CD4-positive, CD25-positive, alpha-beta regulatory T cell (primary cell): ENCODE data around the gene PRKCE. TPM values are rescaled to one million over a fixed set of nuclear protein-coding genes. Genes with fewer than 3 reads are reported as not detected.

ENCODE experiments used
- ATAC-seq, 2 donors: fragments of 150-1000 bp; cut with Tn5 transposase; one replicate each; pipeline ENCODE4 v1.10.0; 2021; ENCODE audit warnings: low read depth in 2 of 2, moderate number of reproducible peaks in 2 of 2, moderate library complexity in 1 of 2
- DNase-seq, 3 donors: peaks; one replicate each; pipeline versions ENCODE4 v3.0.0 to v3.0.0-alpha.2; 2012 to 2022; ENCODE audit warnings: mixed read lengths in 1 of 3
- H3K27ac ChIP-seq: one replicate; pipeline ENCODE4 v1.7.0; 2013; ENCODE audit warnings: mild to moderate bottlenecking, low read length; ENCODE audit not compliant: insufficient read depth, poor library complexity, severe bottlenecking
- H3K27me3 ChIP-seq: one replicate; pipeline ENCODE4 v1.7.0; 2013; ENCODE audit warnings: low read length; ENCODE audit not compliant: control insufficient read depth, insufficient read depth
- H3K36me3 ChIP-seq: one replicate; pipeline ENCODE4 v1.7.0; 2013; ENCODE audit warnings: mild to moderate bottlenecking, low read length, moderate library complexity; ENCODE audit not compliant: control insufficient read depth, insufficient read depth
- H3K4me1 ChIP-seq: 2 replicates; pipeline ENCODE4 v1.7.0; 2013; ENCODE audit warnings: mild to moderate bottlenecking, low read length; ENCODE audit not compliant: insufficient read depth, control insufficient read depth, poor library complexity, severe bottlenecking
- H3K4me3 ChIP-seq: one replicate; pipeline ENCODE4 v1.7.0; 2013; ENCODE audit warnings: low read depth, mild to moderate bottlenecking, low read length, moderate library complexity
- H3K9me3 ChIP-seq, 2 experiments: 1 replicate in 1 of 2; 2 replicates in 1 of 2; pipeline ENCODE4 v1.7.0; 2013; ENCODE audit warnings: low read length in 2 of 2, mild to moderate bottlenecking in 1 of 2, moderate library complexity in 1 of 2; ENCODE audit not compliant: control insufficient read depth in 2 of 2
- H3K27ac Mint-ChIP-seq, 3 donors: one replicate each; pipeline ENCODE4 v1.8.0; 2020 to 2022; ENCODE audit warnings: mild to moderate bottlenecking in 3 of 3, mixed read lengths in 3 of 3, moderate library complexity in 2 of 3
- H3K27me3 Mint-ChIP-seq: one replicate; pipeline ENCODE4 v1.8.0; 2022; ENCODE audit warnings: mild to moderate bottlenecking, mixed read lengths
- H3K36me3 Mint-ChIP-seq: one replicate; pipeline ENCODE4 v1.8.0; 2020; ENCODE audit warnings: mixed read lengths
- H3K4me1 Mint-ChIP-seq, 4 donors: one replicate each; pipeline ENCODE4 v1.8.0; 2020 to 2022; ENCODE audit warnings: mixed read lengths in 4 of 4, mild to moderate bottlenecking in 1 of 4
- H3K4me3 Mint-ChIP-seq, 4 donors: one replicate each; pipeline ENCODE4 v1.8.0; 2020 to 2022; ENCODE audit warnings: mild to moderate bottlenecking in 4 of 4, mixed read lengths in 4 of 4, moderate library complexity in 3 of 4
- H3K9me3 Mint-ChIP-seq, 7 donors: one replicate each; pipeline ENCODE4 v1.8.0; 2020 to 2022; ENCODE audit warnings: mixed read lengths in 7 of 7, mild to moderate bottlenecking in 3 of 7, moderate library complexity in 2 of 7
- polyA plus RNA-seq, 4 donors: library from polyadenylated mRNA; unstranded; fragments of 300-500 nt; fragmentation: Illumina TruSeq; gene quantifications; one replicate each; pipeline ENCODE4 v1.2.3, GENCODE V29; 2021
- total RNA-seq: library from RNA; stranded (reverse); gene quantifications from one replicate; pipeline ENCODE4 v1.2.3, GENCODE V29; 2022

PRKCE gene
- total and polyA plus RNA-seq, 5 donors from 2014 or later = 0.78 to 16.5 (median 1.3) TPM

DNA sequence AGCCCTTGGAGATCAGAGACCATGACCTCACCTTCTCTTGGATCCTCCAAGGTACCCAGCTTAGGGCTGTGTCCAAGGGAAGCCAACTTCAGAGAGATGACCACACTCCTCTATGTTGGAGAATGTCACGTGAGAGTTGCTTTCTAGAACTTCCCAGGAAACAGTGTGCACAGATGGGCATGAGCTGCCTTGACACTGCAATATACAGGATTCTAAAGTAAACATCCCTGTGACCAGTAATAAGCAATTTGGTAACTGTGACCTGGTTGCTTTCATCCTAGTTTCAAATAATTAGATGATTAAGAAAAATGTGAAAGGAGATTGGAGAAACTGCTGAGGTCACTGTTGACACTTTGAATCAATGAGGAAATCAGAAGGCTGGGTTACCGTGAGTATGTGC lies 464.7 kb downstream of the PRKCE start:
- H3K27ac ChIP-seq = no peak overlapping the region
- H3K9me3 Mint-ChIP-seq = peaks cover 0 to 2% (median 0%) of the 10 kb centered on the region in 7 donors
- ATAC-seq = no peak

DNA sequence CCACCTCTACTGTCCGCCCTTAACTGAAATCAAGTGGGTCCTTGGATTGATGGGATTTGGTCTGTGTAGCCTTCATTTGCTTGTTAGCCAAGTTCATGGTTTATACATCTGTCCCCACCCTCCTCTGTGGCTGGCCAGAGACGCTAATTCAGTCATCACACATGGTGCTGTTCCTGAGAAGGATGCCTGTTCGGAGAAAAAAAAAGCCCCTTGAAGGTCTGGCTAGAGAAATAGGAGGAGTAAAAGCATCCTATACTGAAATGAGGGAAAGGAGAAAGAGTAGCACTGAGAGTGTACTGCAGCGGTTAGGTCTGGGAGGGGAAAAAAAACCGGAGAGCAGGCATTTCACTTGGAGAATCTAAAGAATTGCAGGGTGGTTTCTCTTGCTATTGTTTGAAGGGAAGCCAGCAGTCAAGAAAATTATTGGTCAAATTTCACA lies 465.1 kb downstream of the PRKCE start:
- Mint-ChIP-seq H3K27ac (no peak overlapping the region), H3K36me3 (peaks cover 10% of the 10 kb centered on the region), H3K4me1 (peaks cover 0 to 5% (median 0%) of the 10 kb centered on the region in 4 donors), H3K9me3 (peaks cover 0 to 2% (median 0%) of the 10 kb centered on the region in 7 donors), H3K27me3 (no peaks in the 10 kb centered on the region), H3K4me3 (no peak overlapping the region)
- Histone ChIP-seq H3K36me3 (no peaks in the 10 kb centered on the region), H3K27ac (no peak overlapping the region), H3K27me3 (no peaks in the 10 kb centered on the region), H3K9me3 (no peaks in the 10 kb centered on the region), H3K4me3 (no peak overlapping the region), H3K4me1 (no peaks in the 10 kb centered on the region)
- DNase-seq = no peak
- no peak for ATAC-seq

More for the DNA sequence above, 464.7 kb downstream of the PRKCE start:
- Mint-ChIP-seq H3K36me3 (peaks cover 10% of the 10 kb centered on the region), H3K27me3 (no peaks in the 10 kb centered on the region), H3K4me3 (no peak overlapping the region), H3K4me1 (peaks cover 0 to 5% (median 0%) of the 10 kb centered on the region in 4 donors), H3K27ac (no peak overlapping the region)
- Histone ChIP-seq H3K9me3 (no peaks in the 10 kb centered on the region), H3K36me3 (no peaks in the 10 kb centered on the region), H3K4me1 (no peaks in the 10 kb centered on the region), H3K27me3 (no peaks in the 10 kb centered on the region), H3K4me3 (no peak overlapping the region)
- DNase-seq = no peak

DNA sequence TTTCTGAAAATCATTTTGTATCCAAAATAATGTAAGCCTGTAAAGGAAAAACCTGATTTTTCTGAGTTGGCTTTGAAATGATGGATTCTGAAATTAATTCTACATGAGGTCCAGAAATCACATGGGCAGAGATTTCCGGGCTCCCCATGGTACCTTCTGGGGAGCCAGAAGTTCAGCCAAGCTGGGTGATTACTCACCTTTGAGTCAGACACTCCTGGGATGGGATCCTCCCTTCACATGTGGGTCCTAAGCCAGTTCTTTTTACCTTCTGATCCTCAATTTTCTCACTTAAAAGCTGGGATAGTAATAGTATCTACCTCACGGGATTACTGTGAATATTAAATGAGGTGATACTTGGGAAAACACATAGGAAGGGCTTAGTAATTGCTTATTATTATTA lies 465.9 kb downstream of the PRKCE start:
- H3K27me3 ChIP-seq = no peaks in the 10 kb centered on the region
- H3K27ac Mint-ChIP-seq = no peak overlapping the region
- no peak overlapping the region for H3K27ac ChIP-seq
- peaks cover 0 to 2% (median 0%) of the 10 kb centered on the region in 7 donors for H3K9me3 Mint-ChIP-seq
- DNase-seq (no peak), ATAC-seq (no peak)
- H3K4me3 Mint-ChIP-seq = no peak overlapping the region
- H3K36me3 Mint-ChIP-seq = peaks cover 10% of the 10 kb centered on the region
- peaks cover 0 to 5% (median 0%) of the 10 kb centered on the region in 4 donors for H3K4me1 Mint-ChIP-seq
- no peaks in the 10 kb centered on the region for H3K9me3 ChIP-seq
- H3K4me3 ChIP-seq = no peak overlapping the region
- H3K4me1 ChIP-seq = no peaks in the 10 kb centered on the region
- H3K36me3 ChIP-seq = no peaks in the 10 kb centered on the region
- H3K27me3 Mint-ChIP-seq = no peaks in the 10 kb centered on the region

DNA sequence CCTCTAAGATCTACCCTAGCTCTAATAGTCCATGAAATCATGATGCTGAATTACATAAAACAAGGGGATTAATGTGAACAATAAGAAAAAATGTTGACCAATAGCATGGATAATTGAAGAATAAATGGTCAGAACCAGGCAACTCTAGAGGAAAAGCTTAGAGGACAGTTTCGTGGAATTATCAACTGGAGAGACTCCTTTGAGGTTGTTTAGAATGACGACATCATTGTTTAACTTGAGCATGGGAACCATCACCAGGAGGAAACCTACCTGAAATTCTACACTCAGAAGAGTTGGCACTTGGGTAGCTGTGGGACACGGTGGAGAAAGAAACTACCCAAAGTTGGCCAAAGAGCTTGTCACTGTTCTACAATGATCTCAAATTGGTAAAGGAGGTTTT lies 466.5 kb downstream of the PRKCE start:
- Histone ChIP-seq H3K4me1 (no peaks in the 10 kb centered on the region), H3K27ac (no peak overlapping the region), H3K27me3 (no peaks in the 10 kb centered on the region), H3K4me3 (no peak overlapping the region), H3K9me3 (no peaks in the 10 kb centered on the region), H3K36me3 (no peaks in the 10 kb centered on the region)
- Mint-ChIP-seq H3K4me3 (no peak overlapping the region), H3K4me1 (peaks cover 0 to 5% (median 0%) of the 10 kb centered on the region in 4 donors), H3K27ac (no peak overlapping the region), H3K9me3 (peaks cover 0 to 2% (median 0%) of the 10 kb centered on the region in 7 donors), H3K36me3 (peaks cover 10% of the 10 kb centered on the region), H3K27me3 (no peaks in the 10 kb centered on the region)
- ATAC-seq (no peak), DNase-seq (no peak)

DNA sequence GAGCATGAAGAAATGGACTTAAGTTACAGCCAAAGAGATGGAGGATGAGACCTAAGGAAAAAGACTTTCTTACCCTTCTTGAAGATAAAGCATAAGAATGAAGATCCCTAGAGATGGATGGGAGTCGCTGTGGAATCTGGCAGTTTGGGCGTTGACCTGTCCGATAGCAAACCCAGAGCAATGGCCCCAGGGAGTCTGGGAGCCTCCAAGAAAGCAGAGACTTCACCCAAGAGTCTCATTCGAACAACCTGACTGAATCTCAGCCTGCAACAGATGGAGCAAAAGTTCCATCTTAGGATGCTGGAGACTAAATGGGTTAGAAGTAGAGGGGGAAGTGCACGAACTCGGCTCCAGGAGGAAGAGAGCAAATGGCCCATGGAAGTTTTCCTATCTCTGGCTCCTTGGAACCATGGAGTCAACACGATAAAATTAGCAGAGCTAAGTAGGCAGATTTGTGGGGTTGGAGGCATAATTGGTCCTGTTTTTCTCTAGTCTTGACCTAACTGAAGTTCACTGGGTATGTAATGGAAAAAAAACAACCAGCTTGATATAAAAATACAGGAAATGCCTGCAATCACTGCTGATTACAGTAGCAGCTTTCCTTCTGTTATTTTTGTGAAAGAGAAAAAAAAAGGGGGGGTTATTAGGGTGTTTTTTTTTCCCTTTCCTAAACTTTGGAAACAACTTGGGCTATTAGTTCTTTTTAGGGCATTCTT lies 467.3 kb downstream of the PRKCE start:
- peaks cover 0 to 5% (median 0%) of the 10 kb centered on the region in 4 donors for H3K4me1 Mint-ChIP-seq
- no peak overlapping the region for H3K27ac Mint-ChIP-seq
- ATAC-seq = no peak
- H3K27me3 Mint-ChIP-seq = no peaks in the 10 kb centered on the region
- no peak overlapping the region for H3K4me3 ChIP-seq
- peaks cover 10% of the 10 kb centered on the region for H3K36me3 Mint-ChIP-seq
- no peaks in the 10 kb centered on the region for H3K27me3 ChIP-seq
- H3K4me3 Mint-ChIP-seq = no peak overlapping the region
- DNase-seq = no peak
- no peak overlapping the region for H3K27ac ChIP-seq
- H3K36me3 ChIP-seq = no peaks in the 10 kb centered on the region
- H3K9me3 Mint-ChIP-seq = peaks cover 0 to 3% (median 0%) of the 10 kb centered on the region in 7 donors
- H3K9me3 ChIP-seq = no peaks in the 10 kb centered on the region
- H3K4me1 ChIP-seq = no peaks in the 10 kb centered on the region

DNA sequence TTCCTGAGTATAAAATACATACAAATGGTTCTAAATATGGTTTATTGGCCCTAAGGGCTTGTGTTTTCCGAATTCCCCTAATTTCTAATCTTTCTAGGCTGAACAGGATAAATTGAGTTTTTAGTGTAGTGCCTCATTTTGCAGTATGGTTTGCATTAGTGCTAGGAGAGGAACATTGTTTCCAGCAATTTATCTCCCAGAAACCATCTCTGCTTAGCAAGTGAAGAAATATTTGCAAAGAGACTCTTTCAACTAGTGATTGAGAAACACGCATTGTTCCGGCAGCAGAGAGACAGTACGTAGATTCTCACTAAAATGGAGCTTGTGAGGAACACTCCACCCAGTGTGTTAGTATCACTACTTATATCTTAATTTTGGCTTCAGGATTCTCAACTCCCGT lies 468.0 kb downstream of the PRKCE start:
- no peaks in the 10 kb centered on the region for H3K4me1 ChIP-seq
- Mint-ChIP-seq H3K27me3 (no peaks in the 10 kb centered on the region), H3K9me3 (peaks cover 0 to 3% (median 0%) of the 10 kb centered on the region in 7 donors), H3K4me3 (no peak overlapping the region), H3K4me1 (peaks cover 0 to 5% (median 0%) of the 10 kb centered on the region in 4 donors), H3K36me3 (peaks cover 10% of the 10 kb centered on the region), H3K27ac (no peak overlapping the region)
- no peaks in the 10 kb centered on the region for H3K36me3 ChIP-seq
- H3K27me3 ChIP-seq = no peaks in the 10 kb centered on the region
- no peak overlapping the region for H3K27ac ChIP-seq
- no peaks in the 10 kb centered on the region for H3K9me3 ChIP-seq
- no peak overlapping the region for H3K4me3 ChIP-seq
- DNase-seq (no peak), ATAC-seq (no peak)

DNA sequence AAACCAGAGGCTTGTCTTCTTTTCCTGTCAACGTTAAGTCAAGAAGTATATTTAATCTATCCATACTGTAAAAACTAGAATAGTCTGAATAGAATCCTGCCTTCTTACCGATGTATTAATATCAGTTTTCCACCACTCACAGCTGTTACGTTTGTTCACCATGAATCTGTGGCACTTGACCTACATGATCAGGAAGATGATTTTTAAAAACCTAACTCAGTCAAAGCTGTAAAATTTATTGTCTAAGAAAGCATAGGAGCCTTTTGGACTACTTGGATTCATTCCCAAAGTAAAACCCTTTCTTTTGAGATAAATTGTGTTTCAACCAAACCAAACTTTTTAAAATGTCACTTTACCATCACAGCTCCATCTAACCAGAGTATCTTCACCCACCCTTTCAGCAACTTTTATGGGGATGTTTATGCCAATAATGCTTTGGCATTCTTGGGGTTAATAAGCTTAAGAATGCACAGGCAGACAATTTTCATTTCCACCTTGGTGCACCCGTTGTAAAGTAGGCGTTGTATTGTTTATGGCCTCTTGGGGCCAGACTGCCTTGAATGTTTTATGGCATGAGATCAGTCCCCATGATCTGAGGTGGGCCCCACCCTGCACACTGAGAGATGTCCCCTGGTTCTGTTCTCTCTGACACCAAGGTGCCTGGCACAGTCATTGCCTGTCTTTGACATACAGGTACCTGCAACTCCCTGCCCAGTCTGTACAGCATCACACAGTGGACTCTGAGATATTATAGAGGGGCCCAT lies 469.5 kb downstream of the PRKCE start:
- ATAC-seq = no peak
- H3K9me3 Mint-ChIP-seq = peaks cover 0 to 3% (median 0%) of the 10 kb centered on the region in 7 donors
- no peak overlapping the region for H3K27ac Mint-ChIP-seq
- Histone ChIP-seq H3K36me3 (no peaks in the 10 kb centered on the region), H3K4me3 (no peak overlapping the region), H3K9me3 (no peaks in the 10 kb centered on the region), H3K27ac (no peak overlapping the region), H3K27me3 (no peaks in the 10 kb centered on the region), H3K4me1 (no peaks in the 10 kb centered on the region)
- H3K36me3 Mint-ChIP-seq = peaks cover 8% of the 10 kb centered on the region
- peaks cover 0 to 5% (median 0%) of the 10 kb centered on the region in 4 donors for H3K4me1 Mint-ChIP-seq
- H3K4me3 Mint-ChIP-seq = no peak overlapping the region
- H3K27me3 Mint-ChIP-seq = no peaks in the 10 kb centered on the region
- no peak for DNase-seq
